Esophagus mucosa (tissue), 1 donor: ENCODE data around the gene FAM24B. TPM values are rescaled to one million over a fixed set of nuclear protein-coding genes. Genes with fewer than 3 reads are reported as not detected.

Experiments used
- ATAC-seq: fragments of 200-7000 bp; cut with Tn5 transposase; one replicate; pipeline ENCODE4 v1.9.1; 2020
- total RNA-seq: library from RNA; stranded (reverse); gene quantifications from one replicate; pipeline ENCODE4 v1.2.4, GENCODE V29; 2023
- donor health status: DM: yes; HTN: yes; CAD: no.

The FAM24B gene
- total RNA-seq, 1 donor from 2014 or later = 2.0 TPM

- ATAC-seq = no peak
Measured at GRCh38 chr10:122822973-122823690, 56.2 kb downstream of the FAM24B start.

DNA sequence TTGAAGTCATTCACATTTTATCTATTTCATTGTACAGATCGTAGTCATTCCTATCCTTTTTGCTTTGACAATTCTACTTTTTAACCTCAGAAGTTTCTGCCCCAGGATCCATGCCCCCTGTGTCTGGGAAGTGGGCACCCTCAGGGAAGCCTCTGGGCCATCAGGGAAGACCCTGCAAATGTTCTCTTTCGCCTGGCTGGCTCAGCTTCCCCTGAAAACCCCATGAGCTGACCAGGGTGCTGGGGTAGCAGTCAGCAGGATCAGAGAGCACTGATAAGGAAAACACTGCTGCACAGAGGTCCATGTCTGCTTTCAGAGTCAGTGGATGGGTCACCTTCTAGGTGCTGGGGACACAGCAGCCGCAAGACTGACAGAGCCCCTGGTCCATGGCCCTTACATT is 57.6 kb downstream of the FAM24B start:
- ATAC-seq = no peak

- ATAC-seq = no peak
Measured at GRCh38 chr10:122815458-122815857, 63.9 kb downstream of the FAM24B start.

- no peak for ATAC-seq
Measured at GRCh38 chr10:122814493-122814892, 64.9 kb downstream of the FAM24B start.

- ATAC-seq = no peak
Measured at GRCh38 chr10:122812751-122813150, 66.6 kb downstream of the FAM24B start.

GRCh38 chr10:122802282-122802681 is 77.1 kb downstream of the FAM24B start:
- ATAC-seq = no peak

Other genes with a start within 250 kb of the FAM24B start
- not detected for gene C10orf120, start 179.7 kb downstream of the FAM24B start, total RNA-seq
- 0.24 TPM for gene CUZD1, start 33.7 kb downstream of the FAM24B start, total RNA-seq
- gene FAM24A, start 31.0 kb upstream of the FAM24B start, total RNA-seq = not detected
- gene C10orf88, start 74.6 kb upstream of the FAM24B start, total RNA-seq = 4.7 TPM
- 2.7 TPM for gene PSTK, start 100.8 kb upstream of the FAM24B start, total RNA-seq
- gene IKZF5, start 129.2 kb upstream of the FAM24B start, total RNA-seq = 7.7 TPM
- 21.1 TPM for gene ACADSB, start 129.4 kb upstream of the FAM24B start, total RNA-seq